WTC11 (cell line): Measurements from ENCODE around the gene ACSL5. TPM values are rescaled to one million over a fixed set of nuclear protein-coding genes. Genes with fewer than 3 reads are reported as not detected.

Experiments
- ATAC-seq: fragments of 200-7000 bp; cut with Tn5 transposase; 2 replicates; pipeline ENCODE4 v1.10.0; 2021; ENCODE audit warnings: mild to moderate bottlenecking, moderate library complexity
- CTCF ChIA-PET: fragments of 300-600 bp; sonication (Branson Sonifier 250); formaldehyde crosslinking; loops from one replicate; lab custom pipeline; 2021; ENCODE audit warnings: antibody characterized with exemption; lab: Charles Lee
- POLR2A ChIA-PET: fragments of 350-600 bp; sonication (Branson Sonifier 250); formaldehyde crosslinking; loops from one replicate; lab custom pipeline; 2021; ENCODE audit warnings: antibody characterized with exemption; lab: Charles Lee
- DNase-seq: peaks from one replicate; pipeline ENCODE4 v3.0.0; 2021; ENCODE audit warnings: low spot score
- H3K27ac Mint-ChIP-seq: 2 replicates; pipeline ENCODE4 v1.8.0; 2021; ENCODE audit warnings: mixed read lengths
- H3K27me3 Mint-ChIP-seq: 2 replicates; pipeline ENCODE4 v1.8.0; 2021; ENCODE audit warnings: low read depth, mild to moderate bottlenecking, moderate library complexity, mixed read lengths
- H3K36me3 Mint-ChIP-seq: 2 replicates; pipeline ENCODE4 v1.8.0; 2021; ENCODE audit warnings: mixed read lengths
- H3K4me1 Mint-ChIP-seq: 2 replicates; pipeline ENCODE4 v1.8.0; 2022; ENCODE audit warnings: mixed read lengths
- H3K4me3 Mint-ChIP-seq: 2 replicates; pipeline ENCODE4 v1.8.0; 2021; ENCODE audit warnings: mild to moderate bottlenecking, moderate library complexity, mixed read lengths
- H3K9me3 Mint-ChIP-seq: 2 replicates; pipeline ENCODE4 v1.8.0; 2021; ENCODE audit warnings: mixed read lengths
- CREM ChIP-seq: sonication (generic); formaldehyde crosslinking; IDR thresholded peaks from 2 replicates; pipeline ENCODE4 v1.8.1; 2022; ENCODE audit warnings: mild to moderate bottlenecking, missing genetic modification reagents, moderate library complexity
- FOXJ3 ChIP-seq: sonication (generic); formaldehyde crosslinking; IDR thresholded peaks from 2 replicates; pipeline ENCODE4 v1.9.0; 2021; ENCODE audit warnings: missing genetic modification reagents, mild to moderate bottlenecking, borderline replicate concordance
- GABPB1 ChIP-seq: sonication (generic); formaldehyde crosslinking; IDR thresholded peaks from 2 replicates; pipeline ENCODE4 v1.8.1; 2023; ENCODE audit warnings: mild to moderate bottlenecking, missing genetic modification reagents
- GTF2I ChIP-seq: fragments of 250-450 bp; sonication (Bioruptor Pico); conservative IDR thresholded peaks from 2 replicates; pipeline ENCODE4 v1.4.0; 2021; ENCODE audit warnings: mild to moderate bottlenecking
- JAZF1 ChIP-seq: fragments of 250-450 bp; sonication (Bioruptor Pico); IDR thresholded peaks from 2 replicates; pipeline ENCODE4 v1.9.0; 2021; ENCODE audit warnings: moderate library complexity, mild to moderate bottlenecking, inconsistent platforms
- NFATC4 ChIP-seq: fragments of 250-450 bp; sonication (Bioruptor Pico); IDR thresholded peaks from 2 replicates; pipeline ENCODE4 v1.9.0; 2021; ENCODE audit warnings: mild to moderate bottlenecking
- NR2C2 ChIP-seq: sonication (generic); formaldehyde crosslinking; IDR thresholded peaks from 2 replicates; pipeline ENCODE4 v1.8.0; 2022; ENCODE audit warnings: mild to moderate bottlenecking, missing genetic modification reagents
- SMAD3 ChIP-seq: sonication (generic); formaldehyde crosslinking; IDR thresholded peaks from 2 replicates; pipeline ENCODE4 v1.8.0; 2022; ENCODE audit warnings: missing genetic modification reagents, mild to moderate bottlenecking, borderline replicate concordance
- TP53 ChIP-seq: sonication (generic); formaldehyde crosslinking; IDR thresholded peaks from 2 replicates; pipeline ENCODE4 v1.8.1; 2023; ENCODE audit warnings: mild to moderate bottlenecking, missing genetic modification reagents
- ZNF219 ChIP-seq: sonication (generic); formaldehyde crosslinking; IDR thresholded peaks from 2 replicates; pipeline ENCODE4 v1.8.0; 2023; ENCODE audit warnings: missing genetic modification reagents, mild to moderate bottlenecking, borderline replicate concordance
- ZNF232 ChIP-seq: sonication (generic); formaldehyde crosslinking; IDR thresholded peaks from 2 replicates; pipeline ENCODE4 v1.8.0; 2022; ENCODE audit warnings: mild to moderate bottlenecking, missing genetic modification reagents
- total RNA-seq: library from RNA; stranded (reverse); gene quantifications from 3 replicates; pipeline ENCODE4 v1.2.3, GENCODE V29; 2021
- TF ChIP-seq, protein P1 (sequence below): sonication (generic); formaldehyde crosslinking; IDR thresholded peaks from 2 replicates; pipeline ENCODE4 v1.8.0; 2023; ENCODE audit warnings: mild to moderate bottlenecking, missing genetic modification reagents
- TF ChIP-seq, protein P2 (sequence below): sonication (generic); formaldehyde crosslinking; IDR thresholded peaks from 2 replicates; pipeline ENCODE4 v1.8.1; 2022; ENCODE audit warnings: low read depth, mild to moderate bottlenecking, moderate library complexity, missing genetic modification reagents, borderline replicate concordance
- TF ChIP-seq, protein P3 (sequence below): fragments of 250-450 bp; sonication (Bioruptor Pico); IDR thresholded peaks from 2 replicates; pipeline ENCODE4 v2.1.2; 2022; ENCODE audit warnings: mild to moderate bottlenecking, moderate library complexity
- TF ChIP-seq, protein P4 (sequence below): fragments of 250-450 bp; sonication (Bioruptor Pico); IDR thresholded peaks from 2 replicates; pipeline ENCODE4 v1.9.0; 2021; ENCODE audit warnings: mild to moderate bottlenecking, borderline replicate concordance
- TF ChIP-seq, protein P5 (sequence below): sonication (generic); formaldehyde crosslinking; IDR thresholded peaks from 2 replicates; pipeline ENCODE4 v1.8.1; 2023; ENCODE audit warnings: mild to moderate bottlenecking, missing genetic modification reagents, moderate library complexity

ACSL5 gene
- total RNA-seq, 1 experiment from 2014 or later = 0.22 TPM

DNA sequence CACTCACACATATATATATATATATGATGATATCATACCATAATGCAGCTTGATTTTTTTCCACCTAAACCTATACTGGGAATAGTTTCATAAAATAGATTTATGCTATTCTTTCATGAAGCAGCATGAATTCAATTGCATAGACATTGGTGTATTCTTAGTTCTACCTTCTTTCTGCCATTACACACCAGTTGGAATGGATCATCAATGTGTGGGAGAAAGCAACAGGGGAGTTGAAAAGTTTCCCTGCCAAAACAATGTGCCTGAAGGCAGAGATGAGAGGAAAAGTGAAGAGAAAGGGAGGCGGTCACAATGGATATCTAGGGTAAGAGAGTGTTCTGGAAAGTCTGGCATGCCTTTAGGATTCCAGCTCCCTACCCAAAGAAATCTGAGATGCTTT is 25.2 kb upstream of the ACSL5 start:
- CTCF ChIA-PET = interaction anchor here (1.0 kb wide), 1 partner anchor 41 kb away, joined by 3 read pairs; no protein-coding TSS in a partner anchor
- no peaks in the 10 kb centered on the region; the same call in 1 of the 2 replicates for H3K27me3 Mint-ChIP-seq

DNA sequence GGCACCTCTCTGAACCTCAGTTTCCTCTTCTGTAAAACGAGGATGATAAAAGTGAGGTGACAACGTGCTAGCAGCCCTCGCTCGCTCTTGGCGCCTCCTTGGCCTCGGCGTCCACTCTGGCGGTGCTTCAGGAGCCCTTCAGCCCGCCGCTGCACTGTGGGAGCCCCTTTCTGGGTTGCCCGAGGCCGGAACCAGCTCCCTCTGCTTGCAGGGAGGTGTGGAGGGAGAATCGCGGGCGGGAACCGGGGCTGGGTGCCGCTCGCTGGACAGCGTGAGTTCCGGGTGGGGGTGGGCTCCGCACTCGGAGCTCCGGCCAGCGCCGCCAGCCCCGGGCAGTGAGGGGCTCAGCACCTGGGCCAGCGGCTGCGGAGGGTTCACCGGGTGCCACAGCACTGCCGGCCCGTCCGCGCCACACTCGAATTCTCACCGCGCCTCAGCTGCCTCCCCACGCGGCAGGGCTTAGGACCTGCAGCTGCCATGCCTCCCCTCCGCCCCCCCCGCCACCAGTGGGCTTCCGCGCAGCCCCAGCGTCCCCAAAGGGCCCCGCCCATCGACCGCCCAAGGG is 24.3 kb upstream of the ACSL5 start:
- ATAC-seq (no peak), DNase-seq (no peak)
- peaks cover 5% of the 10 kb centered on the region; the same call in 1 of the 2 replicates for H3K4me1 Mint-ChIP-seq
- H3K4me3 Mint-ChIP-seq = no peak overlapping the region
- H3K9me3 Mint-ChIP-seq = 0 out of 2 replicates have a peak, but pooled peaks cover 3% of the 10 kb centered on the region
- H3K36me3 Mint-ChIP-seq = no peaks in the 10 kb centered on the region
- no peak overlapping the region for H3K27ac Mint-ChIP-seq
- H3K27me3 Mint-ChIP-seq = no peaks in the 10 kb centered on the region; the same call in 1 of the 2 replicates
- CTCF ChIA-PET = interaction anchor here (1.1 to 1.5 kb wide), 2 partner anchors 85 to 123 kb away, joined by 4 to 6 read pairs; no protein-coding TSS in a partner anchor
- POLR2A ChIA-PET = interaction anchor here (0.6 kb wide), 1 partner anchor 160 kb away, joined by 3 read pairs; no protein-coding TSS in a partner anchor
- TF ChIP-seq, protein P1, sequence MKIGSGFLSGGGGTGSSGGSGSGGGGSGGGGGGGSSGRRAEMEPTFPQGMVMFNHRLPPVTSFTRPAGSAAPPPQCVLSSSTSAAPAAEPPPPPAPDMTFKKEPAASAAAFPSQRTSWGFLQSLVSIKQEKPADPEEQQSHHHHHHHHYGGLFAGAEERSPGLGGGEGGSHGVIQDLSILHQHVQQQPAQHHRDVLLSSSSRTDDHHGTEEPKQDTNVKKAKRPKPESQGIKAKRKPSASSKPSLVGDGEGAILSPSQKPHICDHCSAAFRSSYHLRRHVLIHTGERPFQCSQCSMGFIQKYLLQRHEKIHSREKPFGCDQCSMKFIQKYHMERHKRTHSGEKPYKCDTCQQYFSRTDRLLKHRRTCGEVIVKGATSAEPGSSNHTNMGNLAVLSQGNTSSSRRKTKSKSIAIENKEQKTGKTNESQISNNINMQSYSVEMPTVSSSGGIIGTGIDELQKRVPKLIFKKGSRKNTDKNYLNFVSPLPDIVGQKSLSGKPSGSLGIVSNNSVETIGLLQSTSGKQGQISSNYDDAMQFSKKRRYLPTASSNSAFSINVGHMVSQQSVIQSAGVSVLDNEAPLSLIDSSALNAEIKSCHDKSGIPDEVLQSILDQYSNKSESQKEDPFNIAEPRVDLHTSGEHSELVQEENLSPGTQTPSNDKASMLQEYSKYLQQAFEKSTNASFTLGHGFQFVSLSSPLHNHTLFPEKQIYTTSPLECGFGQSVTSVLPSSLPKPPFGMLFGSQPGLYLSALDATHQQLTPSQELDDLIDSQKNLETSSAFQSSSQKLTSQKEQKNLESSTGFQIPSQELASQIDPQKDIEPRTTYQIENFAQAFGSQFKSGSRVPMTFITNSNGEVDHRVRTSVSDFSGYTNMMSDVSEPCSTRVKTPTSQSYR (CRISPR knock-in tag) = no peak
- TF ChIP-seq ZNF219 (CRISPR knock-in tag) = no peak
- TF ChIP-seq CREM (CRISPR knock-in tag) = no peak
- no peak for TF ChIP-seq FOXJ3 (CRISPR knock-in tag)
- no peak for TF ChIP-seq JAZF1 (CRISPR knock-in tag)
- TF ChIP-seq, protein P2, sequence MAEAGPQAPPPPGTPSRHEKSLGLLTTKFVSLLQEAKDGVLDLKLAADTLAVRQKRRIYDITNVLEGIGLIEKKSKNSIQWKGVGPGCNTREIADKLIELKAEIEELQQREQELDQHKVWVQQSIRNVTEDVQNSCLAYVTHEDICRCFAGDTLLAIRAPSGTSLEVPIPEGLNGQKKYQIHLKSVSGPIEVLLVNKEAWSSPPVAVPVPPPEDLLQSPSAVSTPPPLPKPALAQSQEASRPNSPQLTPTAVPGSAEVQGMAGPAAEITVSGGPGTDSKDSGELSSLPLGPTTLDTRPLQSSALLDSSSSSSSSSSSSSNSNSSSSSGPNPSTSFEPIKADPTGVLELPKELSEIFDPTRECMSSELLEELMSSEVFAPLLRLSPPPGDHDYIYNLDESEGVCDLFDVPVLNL (CRISPR knock-in tag) = no peak
- TF ChIP-seq TP53 (CRISPR knock-in tag) = no peak
- TF ChIP-seq NFATC4 = no peak
- TF ChIP-seq, protein P3, sequence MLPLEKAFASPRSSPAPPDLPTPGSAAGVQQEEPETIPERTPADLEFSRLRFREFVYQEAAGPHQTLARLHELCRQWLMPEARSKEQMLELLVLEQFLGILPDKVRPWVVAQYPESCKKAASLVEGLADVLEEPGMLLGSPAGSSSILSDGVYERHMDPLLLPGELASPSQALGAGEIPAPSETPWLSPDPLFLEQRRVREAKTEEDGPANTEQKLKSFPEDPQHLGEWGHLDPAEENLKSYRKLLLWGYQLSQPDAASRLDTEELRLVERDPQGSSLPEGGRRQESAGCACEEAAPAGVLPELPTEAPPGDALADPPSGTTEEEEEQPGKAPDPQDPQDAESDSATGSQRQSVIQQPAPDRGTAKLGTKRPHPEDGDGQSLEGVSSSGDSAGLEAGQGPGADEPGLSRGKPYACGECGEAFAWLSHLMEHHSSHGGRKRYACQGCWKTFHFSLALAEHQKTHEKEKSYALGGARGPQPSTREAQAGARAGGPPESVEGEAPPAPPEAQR = no peak
- no peak for TF ChIP-seq ZNF232
- TF ChIP-seq GTF2I (CRISPR knock-in tag) = no peak
- no peak for TF ChIP-seq SMAD3 (CRISPR knock-in tag)
- TF ChIP-seq, protein P4, sequence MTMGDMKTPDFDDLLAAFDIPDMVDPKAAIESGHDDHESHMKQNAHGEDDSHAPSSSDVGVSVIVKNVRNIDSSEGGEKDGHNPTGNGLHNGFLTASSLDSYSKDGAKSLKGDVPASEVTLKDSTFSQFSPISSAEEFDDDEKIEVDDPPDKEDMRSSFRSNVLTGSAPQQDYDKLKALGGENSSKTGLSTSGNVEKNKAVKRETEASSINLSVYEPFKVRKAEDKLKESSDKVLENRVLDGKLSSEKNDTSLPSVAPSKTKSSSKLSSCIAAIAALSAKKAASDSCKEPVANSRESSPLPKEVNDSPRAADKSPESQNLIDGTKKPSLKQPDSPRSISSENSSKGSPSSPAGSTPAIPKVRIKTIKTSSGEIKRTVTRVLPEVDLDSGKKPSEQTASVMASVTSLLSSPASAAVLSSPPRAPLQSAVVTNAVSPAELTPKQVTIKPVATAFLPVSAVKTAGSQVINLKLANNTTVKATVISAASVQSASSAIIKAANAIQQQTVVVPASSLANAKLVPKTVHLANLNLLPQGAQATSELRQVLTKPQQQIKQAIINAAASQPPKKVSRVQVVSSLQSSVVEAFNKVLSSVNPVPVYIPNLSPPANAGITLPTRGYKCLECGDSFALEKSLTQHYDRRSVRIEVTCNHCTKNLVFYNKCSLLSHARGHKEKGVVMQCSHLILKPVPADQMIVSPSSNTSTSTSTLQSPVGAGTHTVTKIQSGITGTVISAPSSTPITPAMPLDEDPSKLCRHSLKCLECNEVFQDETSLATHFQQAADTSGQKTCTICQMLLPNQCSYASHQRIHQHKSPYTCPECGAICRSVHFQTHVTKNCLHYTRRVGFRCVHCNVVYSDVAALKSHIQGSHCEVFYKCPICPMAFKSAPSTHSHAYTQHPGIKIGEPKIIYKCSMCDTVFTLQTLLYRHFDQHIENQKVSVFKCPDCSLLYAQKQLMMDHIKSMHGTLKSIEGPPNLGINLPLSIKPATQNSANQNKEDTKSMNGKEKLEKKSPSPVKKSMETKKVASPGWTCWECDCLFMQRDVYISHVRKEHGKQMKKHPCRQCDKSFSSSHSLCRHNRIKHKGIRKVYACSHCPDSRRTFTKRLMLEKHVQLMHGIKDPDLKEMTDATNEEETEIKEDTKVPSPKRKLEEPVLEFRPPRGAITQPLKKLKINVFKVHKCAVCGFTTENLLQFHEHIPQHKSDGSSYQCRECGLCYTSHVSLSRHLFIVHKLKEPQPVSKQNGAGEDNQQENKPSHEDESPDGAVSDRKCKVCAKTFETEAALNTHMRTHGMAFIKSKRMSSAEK (CRISPR knock-in tag) = no peak

More for the DNA sequence above, 25.2 kb upstream of the ACSL5 start:
- POLR2A ChIA-PET = no interaction called here
- ATAC-seq (no peak), DNase-seq (no peak)
- Mint-ChIP-seq H3K27ac (no peak overlapping the region), H3K4me3 (no peak overlapping the region), H3K36me3 (no peaks in the 10 kb centered on the region), H3K9me3 (0 out of 2 replicates have a peak, but pooled peaks cover 3% of the 10 kb centered on the region), H3K4me1 (no peaks in the 10 kb centered on the region)
- TF ChIP-seq, protein P4 (CRISPR knock-in tag) = no peak
- TF ChIP-seq, protein P5, sequence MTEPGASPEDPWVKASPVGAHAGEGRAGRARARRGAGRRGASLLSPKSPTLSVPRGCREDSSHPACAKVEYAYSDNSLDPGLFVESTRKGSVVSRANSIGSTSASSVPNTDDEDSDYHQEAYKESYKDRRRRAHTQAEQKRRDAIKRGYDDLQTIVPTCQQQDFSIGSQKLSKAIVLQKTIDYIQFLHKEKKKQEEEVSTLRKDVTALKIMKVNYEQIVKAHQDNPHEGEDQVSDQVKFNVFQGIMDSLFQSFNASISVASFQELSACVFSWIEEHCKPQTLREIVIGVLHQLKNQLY = no peak
- no peak for TF ChIP-seq SMAD3 (CRISPR knock-in tag)
- no peak for TF ChIP-seq CREM (CRISPR knock-in tag)
- no peak for TF ChIP-seq NR2C2 (CRISPR knock-in tag)
- no peak for TF ChIP-seq GABPB1
